Stimulated activated CD4-positive, alpha-beta T cell treated with anti-CD3 and anti-CD28 coated beads, Interleukin-4, amount 100 ng/mL, for 1 hour (primary cell): ENCODE data around the gene RANBP17.
"Not testable (repeated sequence)": the region's sequence is repeated elsewhere in the genome, so short reads cannot be mapped to it uniquely, and the experiment has no call there.

Experiments
- DNase-seq: peaks from one replicate; pipeline ENCODE4 v3.0.0-alpha.2; 2020

Gene RANBP17

GRCh38 chr5:170870390-170870789 lies 8.6 kb downstream of the RANBP17 start:
- DNase-seq = not testable (repeated sequence)

- DNase-seq = no peak
These were observed 12.2 kb downstream of the RANBP17 start for GRCh38 chr5:170874017-170874416.

- no peak for DNase-seq
These were observed 14.0 kb downstream of the RANBP17 start for GRCh38 chr5:170875811-170876210.

GRCh38 chr5:170880084-170880483 lies 18.3 kb downstream of the RANBP17 start:
- DNase-seq = no peak

GRCh38 chr5:170882345-170882744 lies 20.5 kb downstream of the RANBP17 start:
- no peak for DNase-seq

- no peak for DNase-seq
These were observed 23.4 kb downstream of the RANBP17 start for GRCh38 chr5:170885256-170885655.

GRCh38 chr5:170885809-170886208 lies 24.0 kb downstream of the RANBP17 start:
- no peak for DNase-seq

GRCh38 chr5:170886210-170886894 lies 24.5 kb downstream of the RANBP17 start:
- no peak for DNase-seq

GRCh38 chr5:170892196-170892595 lies 30.4 kb downstream of the RANBP17 start:
- DNase-seq = no peak

- DNase-seq = no peak
These were observed 32.8 kb downstream of the RANBP17 start for GRCh38 chr5:170894665-170895064.

- no peak for DNase-seq
These were observed 35.0 kb downstream of the RANBP17 start for GRCh38 chr5:170896779-170897178.

- no peak for DNase-seq
These were observed 41.3 kb downstream of the RANBP17 start for GRCh38 chr5:170903075-170903474.

GRCh38 chr5:170907758-170908157 lies 45.9 kb downstream of the RANBP17 start:
- no peak for DNase-seq

GRCh38 chr5:170913573-170913972 lies 51.8 kb downstream of the RANBP17 start:
- DNase-seq = no peak

- no peak for DNase-seq
These were observed 55.3 kb downstream of the RANBP17 start for GRCh38 chr5:170917113-170917512.

GRCh38 chr5:170920196-170920595 lies 58.4 kb downstream of the RANBP17 start:
- no peak for DNase-seq

- not testable (repeated sequence) for DNase-seq
These were observed 60.5 kb downstream of the RANBP17 start for GRCh38 chr5:170922331-170922730.

- no peak for DNase-seq
These were observed 62.2 kb downstream of the RANBP17 start for GRCh38 chr5:170923910-170924620.

- DNase-seq = not testable (repeated sequence)
These were observed 73.9 kb downstream of the RANBP17 start for GRCh38 chr5:170935534-170936218.

GRCh38 chr5:170937072-170937471 lies 75.3 kb downstream of the RANBP17 start:
- no peak for DNase-seq

GRCh38 chr5:170937914-170938313 lies 76.1 kb downstream of the RANBP17 start:
- no peak for DNase-seq

GRCh38 chr5:170939178-170939577 lies 77.4 kb downstream of the RANBP17 start:
- DNase-seq = no peak

- DNase-seq = no peak
These were observed 80.0 kb downstream of the RANBP17 start for GRCh38 chr5:170941788-170942187.

GRCh38 chr5:170945275-170945674 lies 83.5 kb downstream of the RANBP17 start:
- DNase-seq = no peak
